Stimulated activated CD4-positive, alpha-beta T cell treated with anti-CD3 and anti-CD28 coated beads, TNF-alpha, amount 100 ng/mL, for 24 hours (primary cell): ENCODE data around the gene RPL37A.
"Not testable (repeated sequence)": the region's sequence is repeated elsewhere in the genome, so short reads cannot be mapped to it uniquely, and the experiment has no call there.

ENCODE experiments used
- DNase-seq, 3 experiments: peaks; one replicate each; pipeline ENCODE4 v3.0.0-alpha.2; 2020; ENCODE audit warnings: low read depth in 3 of 3

Gene RPL37A

DNA sequence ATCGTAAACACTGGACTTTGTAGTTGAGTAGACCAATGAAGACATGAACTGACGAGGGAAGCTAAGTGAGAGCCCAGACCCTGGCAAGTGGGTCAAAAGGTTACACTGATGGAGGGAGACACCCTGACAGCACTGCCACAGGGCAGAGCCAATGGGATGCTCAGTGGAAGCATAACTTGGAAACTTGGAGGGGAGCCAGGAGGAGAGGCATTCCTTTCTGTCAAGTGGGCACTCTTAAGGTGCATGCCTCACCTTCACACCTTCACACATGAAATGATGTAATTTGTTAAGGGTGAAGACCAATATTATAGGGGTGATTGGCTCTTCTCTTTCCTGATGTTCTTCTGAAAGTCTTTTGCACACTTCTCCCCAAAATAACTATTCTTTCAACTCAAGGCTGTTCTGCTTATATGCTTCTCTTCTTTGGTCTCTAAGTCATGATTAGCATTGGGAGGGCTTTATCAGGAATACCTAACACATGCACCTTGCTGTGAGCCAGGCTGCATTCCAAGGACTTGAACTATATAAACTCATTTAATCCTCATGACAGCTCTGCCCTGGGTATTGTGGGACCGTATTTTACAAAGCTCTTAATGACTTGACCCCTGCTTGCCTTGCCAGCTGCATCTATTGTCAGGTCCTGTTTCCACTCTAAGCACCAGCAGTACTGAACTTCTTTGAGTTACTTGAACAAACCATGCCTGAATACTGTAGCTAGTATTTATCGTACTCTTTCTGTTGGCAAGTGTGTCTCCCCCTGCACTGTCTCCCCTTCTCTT lies 19.0 kb downstream of the RPL37A start:
- no peak for DNase-seq

GRCh38 chr2:216518566-216519119 lies 20.0 kb downstream of the RPL37A start:
- not testable (repeated sequence) for DNase-seq

DNA sequence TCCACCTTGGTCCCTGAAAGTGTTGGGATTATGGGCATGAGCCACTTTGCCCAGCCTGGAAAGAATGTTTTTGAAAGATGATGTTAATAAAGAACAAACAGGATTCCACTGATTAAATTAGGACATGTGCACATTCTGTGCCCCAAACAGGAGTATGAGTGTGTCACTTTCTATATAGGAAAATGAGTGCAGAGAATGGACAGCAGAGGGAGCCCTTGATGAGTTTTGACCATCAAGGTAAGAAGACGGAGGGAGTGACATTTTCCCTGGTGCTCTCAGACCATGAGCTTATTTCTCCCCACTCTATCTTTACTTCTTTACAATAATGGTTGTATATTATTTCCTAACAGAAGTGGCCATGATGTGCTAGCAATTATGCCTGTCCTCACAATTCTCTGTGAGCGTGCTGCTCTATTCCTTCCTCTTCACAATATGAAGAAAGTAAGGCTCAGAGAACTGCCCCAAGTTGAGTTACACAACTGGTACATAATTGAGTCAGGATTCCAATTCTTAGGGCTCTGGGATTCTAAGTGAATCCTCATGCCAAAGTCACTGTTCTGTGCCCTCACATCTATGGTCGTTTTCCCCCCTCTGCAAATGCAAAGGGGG lies 20.6 kb downstream of the RPL37A start:
- peak in 1 of 3 experiments; percentile 40 for DNase-seq

DNA sequence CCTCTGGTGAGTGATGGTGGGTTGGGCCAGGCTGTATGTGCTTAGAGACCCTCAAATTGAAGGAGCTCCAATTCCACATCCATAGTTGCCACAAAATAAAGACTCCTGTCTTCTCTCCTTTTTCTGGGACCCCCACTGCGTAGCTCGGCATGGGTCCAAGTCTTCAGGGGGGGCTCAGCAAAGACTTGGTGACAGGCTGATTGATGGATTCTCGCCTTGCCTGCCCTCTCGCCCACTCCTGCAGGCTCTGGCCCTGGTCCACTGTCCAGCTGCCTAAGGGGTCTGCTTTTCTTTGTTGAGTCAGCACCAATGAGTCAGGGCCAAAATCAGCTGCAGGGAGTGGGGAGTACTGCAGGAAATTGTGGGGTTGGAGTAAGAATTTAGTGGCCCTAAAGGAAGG lies 21.5 kb downstream of the RPL37A start:
- DNase-seq, result no peak

GRCh38 chr2:216522892-216523502 lies 24.4 kb downstream of the RPL37A start:
- DNase-seq, result no peak

DNA sequence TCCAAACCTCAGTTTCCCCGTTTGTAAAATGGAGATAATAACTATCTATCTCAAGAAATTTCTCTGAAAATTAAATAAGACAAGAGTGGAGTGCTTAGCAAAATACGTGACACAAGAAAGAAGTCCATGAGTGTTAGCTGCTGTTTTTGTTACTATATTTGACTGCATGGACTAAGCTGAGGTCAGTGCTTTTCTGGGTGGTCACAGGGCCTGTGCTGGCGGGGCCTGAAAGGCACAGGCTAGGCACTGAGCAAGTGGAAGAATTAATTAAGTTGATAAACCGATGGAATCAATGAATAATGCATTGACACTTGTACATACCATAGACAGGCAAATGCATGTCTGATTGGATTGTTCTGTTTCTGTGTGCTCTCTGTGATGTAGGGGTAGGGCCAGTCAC lies 27.3 kb downstream of the RPL37A start:
- no peak for DNase-seq

DNA sequence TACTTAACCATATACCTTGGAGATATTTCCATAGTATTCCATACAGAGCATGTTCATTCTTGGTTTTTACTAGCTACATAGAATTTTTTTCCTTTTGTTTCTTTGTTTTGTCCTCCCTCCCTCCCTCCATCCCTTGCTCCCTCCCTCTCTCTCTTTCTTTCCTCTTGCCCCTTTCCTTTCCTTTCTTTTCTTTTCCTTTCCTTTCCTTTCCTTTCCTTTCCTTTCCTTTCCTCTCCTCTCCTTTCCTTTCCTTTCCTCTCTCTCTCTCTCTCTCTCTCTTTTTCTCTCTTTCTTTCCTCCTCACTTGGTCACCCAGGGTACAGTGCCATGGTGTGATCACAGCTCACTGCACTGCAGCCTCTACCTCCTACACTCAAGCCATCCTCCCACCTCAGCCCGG lies 28.3 kb downstream of the RPL37A start:
- DNase-seq, result no peak

GRCh38 chr2:216527600-216527999 lies 29.0 kb downstream of the RPL37A start:
- no peak for DNase-seq

DNA sequence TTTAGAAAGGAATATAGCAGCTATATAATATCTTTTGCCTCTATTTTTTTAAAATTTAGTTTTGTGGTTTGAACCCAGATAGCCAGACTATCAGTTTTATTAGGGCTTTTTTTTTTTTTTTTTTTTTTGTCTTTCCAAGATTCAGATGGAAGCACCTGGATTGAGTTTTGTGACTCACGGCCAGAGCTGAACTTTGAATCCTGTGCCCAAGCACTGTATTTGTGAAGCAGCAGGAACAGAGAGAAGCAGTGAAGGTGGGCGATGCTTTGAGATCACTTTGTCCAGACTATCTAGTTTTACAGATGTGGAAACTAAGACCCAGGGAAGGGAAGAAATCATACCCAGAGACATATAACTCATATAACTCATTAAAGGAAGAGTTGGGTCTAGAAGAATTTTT lies 33.9 kb downstream of the RPL37A start:
- no peak for DNase-seq

GRCh38 chr2:216533609-216534008 lies 35.0 kb downstream of the RPL37A start:
- DNase-seq, result no peak

- DNase-seq, result no peak
These were observed 36.2 kb downstream of the RPL37A start for GRCh38 chr2:216534809-216535208.

DNA sequence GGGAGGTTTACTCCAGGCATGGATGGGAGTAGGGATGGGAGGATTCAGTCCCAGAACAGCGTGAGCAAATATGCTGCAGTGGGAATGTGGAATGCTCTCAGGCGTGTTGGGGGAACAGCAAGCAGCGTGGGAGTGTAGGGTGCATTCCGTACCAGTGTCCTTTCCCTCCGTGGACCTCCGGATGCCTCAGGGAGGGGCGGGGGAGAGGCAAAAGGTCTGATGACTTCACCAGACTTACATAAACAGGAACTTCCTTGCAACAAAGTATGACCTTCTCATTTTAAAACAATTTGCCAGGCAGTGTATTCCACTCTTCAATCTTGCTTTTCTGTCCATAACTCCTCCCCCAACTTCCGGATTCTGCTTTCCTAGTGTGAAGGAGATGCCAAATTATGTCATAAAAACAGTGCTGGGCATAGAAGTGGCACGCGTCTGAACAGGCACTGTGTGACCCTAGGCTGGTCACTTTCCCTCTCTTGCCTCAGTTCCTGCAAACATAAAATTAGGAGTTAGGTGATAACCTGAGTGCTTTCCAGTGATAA lies 36.9 kb downstream of the RPL37A start:
- DNase-seq, result no peak

DNA sequence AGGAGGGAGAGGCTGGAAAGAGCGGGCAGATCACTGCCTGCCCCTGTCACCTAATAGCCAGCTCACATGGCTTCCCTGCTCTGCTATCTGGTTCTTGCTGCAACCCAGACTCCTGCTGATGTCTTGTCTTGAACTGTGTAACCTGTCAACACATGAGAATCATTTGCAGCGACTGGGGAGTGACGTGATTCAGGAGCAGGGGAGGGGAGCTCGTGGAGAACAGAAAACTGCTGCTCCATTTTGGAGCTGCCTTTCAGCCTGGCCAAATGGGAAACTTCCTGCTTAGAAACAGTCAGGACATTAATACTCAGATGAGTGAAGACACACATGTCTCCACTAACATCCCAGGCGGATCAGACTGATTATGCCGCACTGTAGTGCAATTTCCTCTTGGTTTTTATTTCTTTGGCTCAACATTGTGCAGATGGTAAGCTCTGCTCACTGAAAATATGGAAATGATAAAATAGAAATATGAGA lies 38.1 kb downstream of the RPL37A start:
- no peak for DNase-seq

DNA sequence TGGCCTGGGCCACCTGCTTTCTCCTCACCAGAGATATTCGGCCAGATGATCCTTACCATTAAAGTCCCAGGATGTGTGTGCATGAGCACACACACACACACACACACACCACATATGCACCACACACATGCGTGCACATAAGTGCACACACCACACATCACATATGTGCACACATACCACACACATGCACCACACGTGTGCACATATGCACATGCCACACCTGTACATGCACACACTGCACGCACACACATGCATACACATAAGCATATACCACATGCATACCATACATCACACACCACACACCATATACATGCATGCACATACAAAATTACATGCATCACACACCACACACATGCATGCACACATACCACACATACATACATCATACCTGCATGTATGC lies 38.7 kb downstream of the RPL37A start:
- no peak for DNase-seq

GRCh38 chr2:216538538-216538937 lies 39.9 kb downstream of the RPL37A start:
- no peak for DNase-seq

DNA sequence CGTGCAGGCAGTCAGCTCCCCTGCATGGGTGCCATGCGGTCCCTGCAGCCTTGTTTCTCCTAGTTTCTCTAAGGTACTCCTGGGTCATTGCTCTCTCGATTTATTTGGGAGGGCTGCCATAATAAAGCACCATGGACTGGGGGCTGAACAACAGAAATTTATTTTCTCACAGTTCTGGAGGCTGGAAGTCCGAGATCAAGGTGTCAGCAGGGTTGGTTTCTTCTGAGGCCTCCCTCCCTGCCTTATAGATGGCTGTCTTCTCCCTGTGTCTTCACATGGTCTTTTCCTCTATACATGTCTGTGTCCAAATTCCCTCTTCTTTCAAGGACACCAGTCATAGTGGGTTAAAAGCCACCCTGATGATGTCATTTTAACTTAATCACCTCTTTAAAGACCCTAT lies 40.5 kb downstream of the RPL37A start:
- DNase-seq, result no peak

- no peak for DNase-seq
These were observed 41.2 kb downstream of the RPL37A start for GRCh38 chr2:216539791-216540241.

DNA sequence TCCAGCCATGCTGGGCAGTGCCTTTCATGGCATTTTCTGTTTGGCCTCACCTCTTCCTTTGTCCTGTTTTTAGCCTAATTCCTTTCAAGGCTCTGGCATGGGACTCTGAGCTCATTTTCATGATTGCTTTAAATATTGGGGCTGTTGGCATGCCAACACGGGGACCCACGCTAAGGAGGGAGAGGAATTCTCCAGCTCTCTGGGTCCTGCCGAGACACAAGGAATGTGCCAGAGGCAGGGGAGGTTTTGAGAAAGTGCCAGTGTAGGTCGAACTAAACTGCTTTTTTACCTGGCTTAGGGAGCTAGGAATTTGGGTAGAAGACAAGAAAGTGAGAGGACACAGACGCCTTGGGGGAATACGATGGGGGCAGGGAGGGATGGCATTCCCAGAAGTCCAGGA lies 42.3 kb downstream of the RPL37A start:
- DNase-seq, result no peak

DNA sequence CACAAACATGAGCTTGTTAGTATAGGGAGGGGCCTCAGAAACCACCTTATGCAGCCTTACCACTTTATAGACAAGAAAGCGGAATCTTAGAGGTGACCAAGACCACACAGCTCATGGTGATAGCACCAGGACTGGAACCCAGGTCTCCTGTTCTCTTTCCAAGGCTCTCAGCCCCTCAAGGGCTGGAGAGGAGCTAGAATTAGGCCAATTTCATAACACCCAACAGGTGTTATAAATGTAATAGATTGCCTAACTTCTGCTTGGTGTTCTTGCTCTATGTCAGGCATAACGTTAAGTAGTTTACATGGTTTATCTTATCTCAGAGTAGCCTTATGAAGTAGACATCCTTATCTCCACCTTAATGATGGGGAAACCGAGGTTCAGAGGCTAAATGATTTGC lies 42.9 kb downstream of the RPL37A start:
- no peak for DNase-seq

DNA sequence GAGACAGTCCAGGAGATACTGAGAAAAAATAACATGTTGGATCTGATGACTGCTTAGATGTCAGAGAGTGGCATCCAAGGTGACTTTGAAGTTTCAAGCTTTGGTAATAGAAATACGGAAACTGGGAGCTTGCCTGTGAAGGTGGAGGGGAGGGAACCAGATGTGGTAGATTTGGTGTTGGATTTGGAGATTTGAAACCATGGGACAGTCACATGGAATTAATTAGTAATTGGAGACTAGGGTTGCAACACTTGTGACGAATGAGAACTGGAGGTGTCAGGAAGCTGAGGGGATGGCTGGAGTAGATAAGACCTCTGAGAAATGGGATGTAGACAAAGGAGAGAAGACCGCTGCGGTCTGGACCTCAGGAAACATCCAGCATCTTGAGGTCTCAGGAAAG lies 46.7 kb downstream of the RPL37A start:
- no peak for DNase-seq

DNA sequence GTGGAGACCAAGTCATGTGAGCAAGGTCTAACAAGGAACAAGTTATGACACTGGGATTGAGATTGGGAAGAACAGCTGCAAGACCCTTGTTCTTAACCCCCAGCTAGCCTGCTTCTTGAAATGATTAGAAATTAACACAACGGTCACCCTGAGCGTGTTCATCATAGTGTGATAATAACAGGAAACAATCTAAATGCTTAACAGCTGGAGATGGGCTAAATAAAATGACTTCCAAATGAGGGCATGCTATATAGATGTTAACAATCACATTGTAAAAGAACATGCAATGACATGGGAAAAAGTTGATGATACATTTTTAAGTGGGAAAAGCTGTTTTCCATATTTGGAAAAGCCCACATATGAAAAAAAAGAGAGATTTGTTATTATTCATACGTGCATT lies 47.6 kb downstream of the RPL37A start:
- no peak for DNase-seq

GRCh38 chr2:216546641-216547403 lies 48.2 kb downstream of the RPL37A start:
- no peak for DNase-seq
